NCI-H1436 treated with DMSO at 0.1 percent for 48 hours (cell line): ENCODE measurements around the gene CASP3.

Source experiments
- DNase-seq: peaks from one replicate; lab custom pipeline; 2025; lab: John Stamatoyannopoulos, UW

CASP3 gene

GRCh38 chr4:184649026-184649970 is at the start of gene CASP3, which contains the start of gene PRIMPOL:
CASP3 (minus strand) TSS chr4:184649447; CDS start chr4:184638453, 10,994 bp downstream.
PRIMPOL (plus strand) TSS chr4:184649738; CDS start chr4:184657141, 7,403 bp downstream.
- peak; percentile 76 for DNase-seq

DNA sequence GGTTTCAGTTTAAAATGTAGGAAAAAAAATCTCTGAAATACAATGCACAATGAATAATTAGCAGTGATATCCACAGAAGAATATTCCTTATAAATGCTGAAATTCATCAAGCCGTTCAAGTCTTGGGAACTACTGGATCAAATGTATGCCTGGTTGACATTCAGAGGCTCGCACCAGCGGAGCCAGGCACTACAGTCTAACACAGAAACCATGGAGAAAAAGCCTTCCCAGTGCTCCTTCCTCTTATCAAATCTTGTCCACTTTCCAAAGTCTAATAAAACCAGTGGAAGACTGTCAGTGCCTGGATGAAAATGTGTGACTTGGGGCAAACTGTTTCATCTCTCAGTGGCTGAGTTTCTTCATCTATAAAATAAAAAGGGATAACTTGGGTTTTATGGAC is 48.7 kb upstream of the CASP3 start:
- DNase-seq, result no peak

- DNase-seq, result no peak
Observed at GRCh38 chr4:184695178-184695896, 46.1 kb upstream of the CASP3 start.

GRCh38 chr4:184694412-184694956 is 45.2 kb upstream of the CASP3 start:
- DNase-seq, result no peak

- no peak for DNase-seq
Observed at GRCh38 chr4:184693056-184693455, 43.8 kb upstream of the CASP3 start.

DNA sequence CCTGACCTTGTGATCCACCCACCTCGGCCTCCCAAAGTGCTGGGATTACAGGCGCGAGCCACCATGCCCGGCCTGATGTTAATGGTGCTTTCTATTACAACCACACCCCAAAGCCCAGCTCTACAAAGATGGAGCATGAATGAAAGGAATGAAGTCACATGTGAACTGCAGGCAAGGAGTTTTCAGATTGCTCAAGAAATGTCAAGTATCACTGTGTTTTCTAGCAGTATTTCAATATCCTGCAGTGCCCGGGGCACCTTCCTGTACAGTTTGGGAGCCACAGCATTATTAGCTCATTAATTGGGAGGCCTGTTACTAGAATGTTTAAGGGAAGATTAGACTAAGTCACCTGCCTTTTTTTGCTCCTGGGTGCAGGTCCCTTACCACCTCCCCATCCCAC is 40.4 kb upstream of the CASP3 start:
- DNase-seq, result no peak

DNA sequence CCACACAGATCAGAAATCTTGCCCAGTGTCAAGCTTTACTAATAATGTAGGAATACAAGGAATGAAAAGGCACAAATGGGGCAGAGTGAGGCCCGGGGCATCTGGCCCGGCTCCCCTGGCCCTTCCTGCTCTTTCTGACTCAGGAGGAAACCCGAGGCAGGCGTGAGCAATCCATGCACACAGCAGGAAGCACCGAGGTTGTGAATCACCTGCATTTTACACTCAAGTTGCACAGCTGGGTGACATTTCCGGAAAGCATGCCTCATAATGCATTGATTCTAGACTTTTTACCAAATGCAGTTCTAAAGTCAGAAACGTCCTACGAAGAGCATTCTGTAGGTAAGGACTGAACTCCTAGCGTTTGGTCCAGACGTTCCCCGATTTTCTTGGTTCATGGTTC is 39.2 kb upstream of the CASP3 start:
- DNase-seq, result no peak

DNA sequence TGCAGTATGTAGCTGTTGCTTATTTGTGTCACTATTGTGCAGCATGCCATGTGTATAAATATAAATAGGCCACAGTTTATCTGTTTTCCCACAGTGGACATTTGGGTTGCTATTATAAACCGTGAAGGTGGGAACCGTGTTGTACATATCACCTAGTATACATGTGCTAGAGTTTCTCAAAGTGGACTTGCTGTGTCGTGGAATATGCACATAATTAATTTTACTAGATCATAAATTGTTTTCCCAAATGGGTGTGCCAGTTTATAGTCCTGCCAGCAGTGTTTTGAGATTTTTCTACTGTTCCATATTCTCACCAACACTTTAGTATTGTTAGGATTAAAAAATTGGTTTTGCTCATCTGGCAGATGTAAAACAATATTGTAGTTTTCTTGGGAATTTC is 38.8 kb upstream of the CASP3 start:
- DNase-seq, result no peak

DNA sequence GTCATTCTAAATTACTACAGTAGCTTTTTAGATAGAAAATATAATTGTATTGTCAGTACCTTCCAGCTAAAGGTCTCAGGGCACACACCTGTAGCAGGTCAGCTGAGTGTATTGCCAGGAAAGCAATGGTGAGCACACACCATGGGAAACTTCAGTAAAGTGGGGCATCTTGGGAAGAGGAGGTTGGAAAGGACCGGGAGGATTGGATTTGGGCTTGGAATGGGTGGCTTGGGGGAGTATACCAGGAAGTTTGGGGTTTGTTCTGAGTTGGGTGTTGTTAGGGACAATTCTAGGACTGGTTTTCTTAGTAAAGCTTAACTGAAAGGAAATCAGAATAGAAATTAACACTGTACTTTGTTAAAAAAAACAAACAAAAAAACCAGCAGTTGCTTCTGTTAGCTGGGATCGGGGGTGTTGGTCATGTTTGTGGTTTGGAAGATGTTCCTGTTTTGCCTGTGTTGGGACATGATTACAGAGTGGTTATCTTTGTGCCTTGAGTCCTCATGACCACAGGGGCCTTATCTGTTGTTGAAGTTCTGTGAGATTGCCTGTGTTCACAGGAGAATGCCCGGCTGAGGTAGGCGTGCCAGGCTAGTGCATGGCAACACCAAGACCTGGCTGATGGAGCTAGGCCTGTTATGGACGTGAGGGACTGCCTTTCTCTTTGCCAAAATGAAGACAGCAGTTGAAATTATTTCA is 35.4 kb upstream of the CASP3 start:
- DNase-seq, result no peak

DNA sequence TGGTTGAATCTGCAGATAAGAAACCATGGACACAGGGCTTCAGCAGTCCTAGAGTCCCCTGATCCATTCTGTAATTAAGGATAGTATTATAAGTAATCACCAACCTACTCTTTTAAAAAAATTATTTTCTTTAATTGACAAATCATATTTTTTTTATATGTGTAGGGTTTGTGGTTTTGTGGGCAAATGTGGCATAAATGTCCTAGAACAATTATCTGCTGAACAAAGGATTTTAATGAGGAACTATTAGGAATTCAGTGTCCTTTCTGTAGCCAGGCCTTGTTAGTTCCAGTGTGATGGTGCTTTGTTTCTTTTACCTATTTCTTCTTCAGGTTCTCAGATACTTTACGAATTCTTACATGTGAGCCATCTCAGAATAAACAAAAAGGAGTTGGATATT is 32.7 kb upstream of the CASP3 start:
- no peak for DNase-seq

- no peak for DNase-seq
Observed at GRCh38 chr4:184680698-184681097, 31.5 kb upstream of the CASP3 start.

GRCh38 chr4:184675821-184676492 is 26.7 kb upstream of the CASP3 start:
- DNase-seq, result no peak

DNA sequence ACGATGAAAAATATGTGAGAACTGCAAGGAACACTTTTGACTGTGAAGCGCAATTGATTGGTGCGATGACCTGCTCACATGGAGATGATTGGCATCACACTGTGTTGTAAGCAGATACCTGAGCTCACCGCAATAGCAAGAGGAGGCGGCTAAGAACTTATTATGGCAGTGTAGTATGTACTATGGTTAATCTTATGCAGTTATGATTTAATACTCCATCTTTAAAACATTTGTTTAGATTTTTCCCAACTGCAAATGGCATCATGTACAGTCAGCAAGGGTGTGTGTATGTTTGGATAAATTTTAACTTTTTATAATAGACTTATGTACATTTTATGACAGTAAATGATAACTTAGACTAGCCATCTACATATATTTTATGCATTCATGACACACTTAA is 25.8 kb upstream of the CASP3 start:
- DNase-seq, result no peak

DNA sequence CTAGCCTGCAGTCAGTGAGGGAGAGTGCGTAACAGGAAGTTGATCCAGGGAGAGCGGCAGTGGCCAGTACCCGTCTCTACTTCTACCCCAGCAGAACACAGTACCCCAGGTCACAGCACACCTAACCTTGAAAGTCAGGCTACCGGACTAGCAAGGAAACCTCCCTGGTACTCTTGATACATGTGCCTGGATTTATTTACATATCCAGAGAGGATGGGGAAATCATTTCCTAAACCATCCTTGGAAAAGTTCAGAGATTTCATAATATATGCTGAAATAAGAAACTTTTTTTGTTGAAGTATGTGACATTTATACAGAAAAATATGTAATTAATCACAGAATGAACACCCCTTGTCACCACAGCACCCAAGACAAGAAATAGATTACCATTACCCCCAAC is 24.8 kb upstream of the CASP3 start:
- DNase-seq, result no peak

- no peak for DNase-seq
Observed at GRCh38 chr4:184672741-184673140, 23.5 kb upstream of the CASP3 start.

- no peak for DNase-seq
Observed at GRCh38 chr4:184671101-184671500, 21.9 kb upstream of the CASP3 start.

DNA sequence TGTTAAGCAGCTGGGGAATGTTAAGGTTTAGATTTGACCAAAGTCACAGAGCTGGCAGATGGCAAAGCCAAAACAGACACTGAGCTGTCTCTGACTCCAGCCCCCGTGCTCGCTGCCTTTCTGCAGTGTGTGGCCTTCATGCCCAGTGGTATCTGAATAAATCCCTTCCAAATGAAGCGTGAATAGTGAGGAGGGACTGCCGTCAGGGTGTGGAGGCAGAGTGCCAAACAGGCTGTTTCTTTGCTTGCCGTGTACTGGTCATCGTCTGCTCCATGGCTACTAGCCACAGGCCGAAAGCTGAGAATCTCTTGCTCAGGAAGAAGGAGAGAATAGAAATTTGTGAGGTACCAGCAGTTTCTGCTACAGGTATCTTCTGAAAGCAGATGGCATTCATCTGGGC is 20.0 kb upstream of the CASP3 start:
- no peak for DNase-seq

GRCh38 chr4:184668511-184669114 is 19.4 kb upstream of the CASP3 start:
- no peak for DNase-seq

DNA sequence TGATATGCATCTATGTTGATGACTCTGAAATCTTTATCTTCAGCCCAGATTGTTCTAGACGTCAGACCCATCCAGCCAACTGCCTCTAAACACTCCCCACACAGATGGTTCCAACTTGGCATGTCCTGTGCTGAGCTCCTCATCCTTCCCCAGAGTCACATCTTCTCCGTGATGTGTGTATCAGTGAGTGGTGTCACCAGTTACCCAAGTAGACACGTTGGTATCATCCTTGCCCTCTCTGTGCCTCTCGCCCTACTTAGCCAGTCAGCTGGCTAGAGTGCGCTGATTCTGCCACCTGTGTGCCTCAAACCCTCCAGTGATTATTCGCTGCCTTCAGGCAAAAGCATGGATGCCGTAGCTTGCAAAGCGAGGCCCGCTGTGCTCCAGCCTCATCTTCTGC is 18.8 kb upstream of the CASP3 start:
- DNase-seq, result no peak

DNA sequence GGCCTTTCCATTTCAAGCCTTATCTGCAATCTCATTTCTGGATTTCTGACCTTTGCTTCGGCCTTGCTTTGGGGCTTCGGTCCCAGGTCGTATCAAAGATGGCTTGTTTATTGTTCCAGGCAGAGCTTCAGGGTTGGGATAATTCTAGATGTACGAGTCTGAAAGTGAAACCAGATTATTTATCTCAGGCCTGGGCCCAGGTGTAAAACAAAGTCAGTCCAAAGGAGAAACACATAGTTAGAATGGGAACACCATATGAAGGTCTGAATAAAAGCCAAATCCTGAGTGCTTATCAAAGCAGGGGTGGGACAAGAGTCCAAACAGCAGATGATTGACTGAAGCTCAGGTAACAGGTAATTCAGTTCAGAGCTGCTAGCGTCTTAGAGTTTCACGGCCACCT is 17.4 kb upstream of the CASP3 start:
- no peak for DNase-seq
